22Rv1 (cell line): ENCODE measurements around the gene XXYLT1.

Source experiments
- H3K27ac ChIP-seq: fragments of 450-650 bp; 2 replicates; pipeline ENCODE4 v1.5.1; 2017
- ZFX ChIP-seq: fragments of 450-650 bp; IDR thresholded peaks from 2 replicates; pipeline ENCODE4 v1.6.1; 2017; ENCODE audit warnings: antibody characterized with exemption, borderline replicate concordance
- TF ChIP-seq, protein P1 (sequence below): fragments of 450-650 bp; IDR thresholded peaks from 2 replicates; pipeline ENCODE4 v1.5.1; 2017; ENCODE audit warnings: mild to moderate bottlenecking

XXYLT1 gene

DNA sequence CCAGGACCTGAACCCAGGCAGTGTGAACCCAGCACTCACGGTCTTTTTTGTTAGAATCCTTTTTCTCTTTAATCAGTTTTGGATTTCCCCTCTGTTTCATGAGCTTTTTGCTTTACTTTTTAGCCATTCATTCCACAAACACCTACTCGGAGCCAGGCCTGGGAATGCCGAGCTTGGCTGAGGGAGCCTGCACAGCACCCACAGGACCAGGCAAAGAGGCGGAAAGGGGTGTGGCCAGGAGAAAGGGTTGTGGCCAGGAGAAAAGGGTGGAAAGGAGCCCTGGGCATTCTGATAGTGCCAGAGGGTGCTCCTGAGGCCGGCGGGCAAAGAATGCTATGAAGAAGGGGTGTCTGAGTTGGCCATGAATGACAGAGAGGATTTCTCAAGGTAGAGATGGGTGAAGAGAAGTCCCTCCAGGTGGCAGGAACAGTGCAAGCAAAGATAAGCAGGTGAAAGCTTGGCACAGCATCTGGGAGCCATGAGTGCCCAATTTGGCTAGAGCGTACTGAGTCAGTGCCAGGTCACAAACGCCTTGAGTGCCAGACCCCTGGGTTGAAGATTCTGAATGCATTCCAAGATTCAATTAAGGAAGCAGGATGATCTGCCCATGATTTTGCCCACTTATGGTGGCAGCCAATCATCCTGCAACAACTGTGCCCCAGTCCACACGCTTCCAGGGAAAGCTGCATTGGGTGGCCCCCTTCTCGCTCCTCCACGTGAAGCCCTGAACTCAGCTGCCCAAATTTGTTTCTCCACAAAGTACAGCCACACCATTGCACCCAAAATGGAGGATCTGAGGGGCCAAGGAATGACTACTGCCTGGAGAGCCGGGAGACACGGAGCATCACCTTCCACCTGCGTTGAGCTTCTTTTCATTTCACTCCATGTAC lies 157.2 kb downstream of the XXYLT1 start:
- H3K27ac ChIP-seq = no peak overlapping the region
- TF ChIP-seq, protein P1, sequence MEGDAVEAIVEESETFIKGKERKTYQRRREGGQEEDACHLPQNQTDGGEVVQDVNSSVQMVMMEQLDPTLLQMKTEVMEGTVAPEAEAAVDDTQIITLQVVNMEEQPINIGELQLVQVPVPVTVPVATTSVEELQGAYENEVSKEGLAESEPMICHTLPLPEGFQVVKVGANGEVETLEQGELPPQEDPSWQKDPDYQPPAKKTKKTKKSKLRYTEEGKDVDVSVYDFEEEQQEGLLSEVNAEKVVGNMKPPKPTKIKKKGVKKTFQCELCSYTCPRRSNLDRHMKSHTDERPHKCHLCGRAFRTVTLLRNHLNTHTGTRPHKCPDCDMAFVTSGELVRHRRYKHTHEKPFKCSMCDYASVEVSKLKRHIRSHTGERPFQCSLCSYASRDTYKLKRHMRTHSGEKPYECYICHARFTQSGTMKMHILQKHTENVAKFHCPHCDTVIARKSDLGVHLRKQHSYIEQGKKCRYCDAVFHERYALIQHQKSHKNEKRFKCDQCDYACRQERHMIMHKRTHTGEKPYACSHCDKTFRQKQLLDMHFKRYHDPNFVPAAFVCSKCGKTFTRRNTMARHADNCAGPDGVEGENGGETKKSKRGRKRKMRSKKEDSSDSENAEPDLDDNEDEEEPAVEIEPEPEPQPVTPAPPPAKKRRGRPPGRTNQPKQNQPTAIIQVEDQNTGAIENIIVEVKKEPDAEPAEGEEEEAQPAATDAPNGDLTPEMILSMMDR = no peak
- no peak for TF ChIP-seq ZFX

DNA sequence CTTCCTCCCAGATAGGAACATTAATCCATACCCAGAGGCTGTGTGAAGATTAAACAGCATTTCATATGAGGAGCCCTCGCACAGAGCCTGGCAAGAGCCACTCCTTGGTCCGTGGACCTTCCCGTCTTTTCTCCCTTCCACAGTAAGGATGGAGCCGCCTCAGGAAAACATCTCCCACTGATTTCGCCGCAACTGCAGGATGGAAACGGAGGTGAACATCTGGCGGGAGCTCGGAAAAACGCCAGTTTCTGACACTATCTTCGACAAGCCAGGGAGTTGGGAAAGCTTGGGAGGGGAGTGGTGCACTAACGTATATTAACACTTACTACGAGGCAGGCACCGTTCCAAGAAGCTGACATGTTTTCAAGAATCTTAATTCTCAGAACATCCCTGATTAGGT lies 157.9 kb downstream of the XXYLT1 start:
- TF ChIP-seq ZFX = no peak
- TF ChIP-seq, protein P1 = no peak
- H3K27ac ChIP-seq = no peak overlapping the region

DNA sequence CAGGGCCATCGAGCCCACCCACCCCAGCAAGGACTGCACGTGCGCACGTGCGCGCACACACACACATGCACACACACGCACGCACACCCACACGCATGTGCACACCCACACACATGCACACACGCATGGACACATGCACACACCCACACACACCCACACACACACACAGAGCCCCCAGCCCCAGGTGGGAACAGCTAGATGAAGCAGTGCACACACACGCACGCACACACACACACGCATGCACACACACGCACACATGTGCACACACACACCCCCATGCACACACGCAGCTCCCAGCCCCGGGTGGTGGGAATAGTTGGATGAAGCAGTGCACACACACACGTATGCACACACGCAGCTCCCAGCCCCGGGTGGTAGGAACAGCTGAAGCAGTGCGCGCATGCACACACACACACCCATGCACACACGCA lies 158.6 kb downstream of the XXYLT1 start:
- no peak for TF ChIP-seq ZFX
- TF ChIP-seq, protein P1 = no peak
- no peak overlapping the region for H3K27ac ChIP-seq

DNA sequence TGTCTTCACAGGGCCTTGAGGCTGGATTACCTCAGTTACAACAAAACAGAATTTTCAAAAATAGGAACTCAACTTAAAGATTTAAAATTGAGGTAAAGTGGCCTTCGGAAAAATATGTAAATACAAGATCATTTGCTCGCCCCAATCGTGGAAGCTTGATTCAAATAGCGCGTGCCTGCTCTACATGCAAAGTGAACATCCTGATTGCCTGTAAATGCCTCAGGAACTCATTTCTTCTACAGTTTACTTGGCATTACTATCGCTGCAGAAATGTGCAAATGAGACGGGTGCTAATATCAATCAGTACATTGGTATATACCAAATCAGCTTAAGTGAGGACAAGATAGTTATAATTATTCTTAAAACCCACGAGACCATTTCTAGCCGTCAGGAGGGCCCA lies 159.2 kb downstream of the XXYLT1 start:
- TF ChIP-seq, protein P1 = no peak
- TF ChIP-seq ZFX = no peak

DNA sequence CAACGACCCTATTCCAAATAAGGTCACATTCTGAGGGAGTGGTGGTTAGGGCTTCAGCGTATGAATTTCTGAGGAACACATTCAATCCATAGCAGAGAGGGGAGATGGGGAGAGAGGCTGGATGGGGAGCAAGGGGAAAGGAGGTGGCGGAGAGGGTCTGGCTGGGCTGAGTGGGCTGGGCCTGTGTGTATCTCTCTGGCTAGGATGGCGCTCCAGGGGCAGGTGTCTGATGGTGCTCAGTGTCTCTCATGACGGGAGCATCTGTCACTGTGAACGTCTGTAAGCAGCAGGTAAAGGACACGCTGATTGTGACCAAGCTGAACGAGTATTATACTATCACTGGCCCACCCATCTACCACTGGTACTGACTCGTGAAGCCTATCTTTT lies 159.6 kb downstream of the XXYLT1 start:
- no peak overlapping the region for H3K27ac ChIP-seq
- no peak for TF ChIP-seq ZFX
- TF ChIP-seq, protein P1 = no peak

More for the DNA sequence above, 159.2 kb downstream of the XXYLT1 start:
- no peak overlapping the region for H3K27ac ChIP-seq

DNA sequence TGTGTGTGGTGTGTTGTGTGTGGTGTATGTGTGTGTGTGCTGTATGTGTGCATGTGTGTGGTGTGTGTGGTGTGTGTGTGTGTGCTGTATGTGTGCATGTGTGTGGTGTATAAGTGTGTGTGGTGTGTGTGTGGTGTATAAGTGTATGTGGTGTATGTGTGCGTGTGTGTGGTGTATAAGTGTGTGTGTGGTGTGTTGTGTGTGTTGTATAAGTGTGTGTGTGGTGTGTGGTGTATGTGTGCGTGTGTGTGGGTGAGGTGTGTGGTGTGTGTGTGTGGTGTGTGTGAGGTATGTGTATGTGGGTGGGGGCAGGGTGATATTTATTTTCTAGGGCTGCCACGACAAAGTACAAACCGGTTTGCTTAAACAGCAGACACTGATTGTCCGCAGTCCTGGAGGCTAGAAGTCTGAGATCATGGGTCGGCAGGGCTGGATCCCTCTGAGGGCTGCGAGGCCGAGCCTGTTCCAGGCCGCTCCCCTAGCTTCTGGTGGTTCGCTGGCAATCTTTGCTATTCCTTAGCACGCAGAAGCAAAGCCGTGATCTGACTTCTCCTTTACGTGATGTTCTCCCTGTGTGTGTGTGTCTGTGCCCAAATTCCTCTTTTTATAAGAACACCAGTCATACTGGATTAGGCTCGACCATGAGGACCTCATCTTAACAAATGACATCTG lies 160.2 kb downstream of the XXYLT1 start:
- TF ChIP-seq ZFX = no peak
- TF ChIP-seq, protein P1 = no peak
- no peak overlapping the region for H3K27ac ChIP-seq

DNA sequence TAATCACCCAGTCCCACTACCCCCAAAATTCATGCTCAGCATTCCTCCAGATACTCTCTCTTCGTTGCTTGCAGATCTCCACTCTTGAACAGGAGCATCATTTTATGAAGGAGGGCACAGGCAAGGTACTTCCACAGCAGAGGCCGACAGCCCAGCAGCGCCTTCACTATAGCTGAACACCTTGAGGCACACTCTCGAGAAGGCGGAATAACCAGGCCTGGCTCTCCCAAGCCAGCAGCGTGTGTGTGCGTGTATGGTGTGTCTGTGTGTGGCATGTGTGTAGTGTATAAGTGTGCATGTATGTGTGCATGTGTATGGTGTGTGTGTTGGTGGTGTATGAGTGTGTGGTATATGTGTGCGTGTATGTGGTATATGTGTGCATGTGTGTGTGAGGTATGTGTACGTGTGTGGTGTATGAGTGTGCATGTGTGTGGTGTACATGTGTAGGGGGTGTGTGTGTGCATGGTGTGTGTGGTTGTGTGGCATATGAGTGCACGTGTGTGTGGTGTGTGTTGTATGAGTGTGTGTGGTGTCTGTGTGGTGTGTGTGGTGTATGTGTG lies 161.8 kb downstream of the XXYLT1 start:
- no peak overlapping the region for H3K27ac ChIP-seq
- TF ChIP-seq ZFX = no peak
- TF ChIP-seq, protein P1 = no peak
